Embryonic facial prominence (tissue), 1 donor: ENCODE measurements around the gene GABRB3.

Source experiments
- DNase-seq: peaks from one replicate; pipeline ENCODE4 v3.0.0-alpha.2; 2016; ENCODE audit errors: extremely low spot score

The GABRB3 gene

DNA sequence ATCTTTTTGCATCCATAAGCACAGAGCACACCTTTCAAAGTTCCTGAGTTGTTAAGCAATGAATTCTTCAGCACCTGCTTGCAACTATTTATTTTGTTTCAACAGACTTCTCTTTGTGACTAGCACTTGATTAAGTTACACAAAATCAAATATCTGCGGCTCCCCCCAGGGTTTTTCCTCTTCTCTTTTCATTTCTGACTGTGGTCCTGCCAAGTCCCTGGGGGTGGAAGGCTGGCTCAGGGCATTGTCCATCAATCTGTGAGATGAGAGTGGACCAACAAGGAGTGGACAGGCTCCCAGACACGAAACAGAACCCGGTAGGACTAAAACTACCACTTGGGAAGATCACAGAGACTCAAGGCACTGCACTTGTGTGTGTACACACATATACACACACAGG is 96.8 kb downstream of the GABRB3 start:
- DNase-seq, result no peak

DNA sequence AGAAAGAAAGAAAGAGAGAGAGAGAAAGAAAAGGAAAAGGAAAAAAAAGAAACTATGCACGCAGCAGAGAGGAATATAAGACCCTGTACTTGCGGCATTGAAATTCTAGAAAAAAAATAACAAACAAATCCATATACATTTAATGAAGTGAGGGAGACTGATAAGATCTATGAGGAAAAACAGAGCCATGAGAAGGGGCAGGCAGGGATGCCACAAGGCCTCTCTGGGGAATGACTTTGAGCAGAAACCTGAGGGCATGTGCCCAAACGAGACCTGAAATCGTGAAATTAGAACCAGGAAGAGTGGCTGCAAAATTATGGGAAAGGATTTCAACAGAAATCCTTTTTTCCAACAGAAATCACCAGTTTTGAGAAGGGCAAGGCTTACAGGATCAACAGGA is 98.4 kb downstream of the GABRB3 start:
- DNase-seq, result no peak

DNA sequence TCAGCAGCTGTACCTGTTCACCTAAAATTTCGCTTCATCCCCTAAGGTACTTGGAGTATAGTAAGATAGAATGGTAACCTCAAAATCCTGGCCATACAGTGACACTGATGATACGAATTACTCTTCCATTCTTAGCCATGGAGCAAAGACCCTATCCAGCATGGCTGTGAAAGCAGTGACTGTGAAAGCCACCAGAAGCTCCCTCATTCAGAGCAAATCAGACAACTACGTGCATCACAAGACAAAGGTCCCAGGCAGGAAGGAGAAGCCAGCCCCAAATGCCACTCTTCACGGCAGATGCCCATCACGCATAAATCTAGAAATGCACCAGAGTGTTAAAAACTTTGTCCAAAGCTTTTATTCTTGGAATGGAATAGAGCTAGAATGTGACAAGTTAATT is 99.4 kb downstream of the GABRB3 start:
- no peak for DNase-seq

DNA sequence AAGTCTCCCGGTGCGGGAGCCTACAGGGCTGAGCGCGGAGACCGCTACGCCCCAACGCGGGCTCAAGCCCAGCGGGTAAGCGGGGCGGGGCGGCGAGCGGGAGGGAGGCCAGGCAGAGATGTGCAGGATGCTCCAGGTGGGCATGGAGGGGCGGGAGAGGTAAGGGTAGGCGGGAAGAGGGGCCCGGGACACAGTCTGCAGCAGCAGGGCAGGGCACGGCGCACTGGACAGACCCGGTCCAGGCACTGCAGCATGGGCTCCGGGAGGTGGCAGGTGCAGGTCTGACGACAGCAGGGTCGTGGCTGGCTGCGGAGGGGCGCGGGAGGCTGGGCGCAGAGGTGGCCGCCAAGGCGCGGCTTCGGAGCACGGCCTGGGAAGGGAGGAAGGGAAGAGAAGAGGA is 102.8 kb downstream of the GABRB3 start:
- DNase-seq, result no peak

DNA sequence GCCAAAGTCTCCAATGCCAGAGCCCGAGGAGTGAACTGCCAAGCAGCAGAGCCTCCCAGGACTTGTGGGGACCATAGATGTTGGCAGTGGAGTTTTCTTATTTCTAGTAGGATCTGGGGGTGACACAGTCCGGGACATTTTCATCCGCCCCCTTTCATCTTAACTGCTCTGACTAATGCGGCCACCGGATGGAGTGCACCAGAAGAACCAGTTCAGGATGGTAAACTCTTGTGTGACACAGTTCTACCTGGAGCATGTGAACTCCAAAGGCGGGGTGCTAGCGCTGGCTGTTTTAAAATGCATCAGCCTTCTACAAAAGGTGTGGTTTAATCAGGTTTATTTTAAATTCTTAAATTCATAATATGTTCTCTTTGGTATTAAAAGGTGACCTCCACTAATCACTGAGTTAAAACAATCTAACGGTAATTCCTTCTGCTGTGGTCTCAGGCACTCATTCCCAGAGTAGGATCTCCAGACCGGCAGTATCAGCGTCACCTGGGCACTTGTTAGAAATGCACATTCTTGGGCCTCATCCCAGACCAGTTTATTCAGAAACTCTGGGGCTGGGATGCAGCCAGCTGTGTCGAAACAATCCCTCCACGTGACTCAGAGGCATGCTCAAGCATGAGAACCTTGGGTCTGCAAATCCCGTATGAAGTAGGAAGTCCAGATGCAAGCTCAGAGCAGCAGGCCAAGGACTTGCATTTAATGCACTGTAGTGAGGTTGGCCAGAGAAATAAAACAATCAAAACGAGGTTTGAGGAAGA is 105.5 kb downstream of the GABRB3 start:
- DNase-seq, result no peak

DNA sequence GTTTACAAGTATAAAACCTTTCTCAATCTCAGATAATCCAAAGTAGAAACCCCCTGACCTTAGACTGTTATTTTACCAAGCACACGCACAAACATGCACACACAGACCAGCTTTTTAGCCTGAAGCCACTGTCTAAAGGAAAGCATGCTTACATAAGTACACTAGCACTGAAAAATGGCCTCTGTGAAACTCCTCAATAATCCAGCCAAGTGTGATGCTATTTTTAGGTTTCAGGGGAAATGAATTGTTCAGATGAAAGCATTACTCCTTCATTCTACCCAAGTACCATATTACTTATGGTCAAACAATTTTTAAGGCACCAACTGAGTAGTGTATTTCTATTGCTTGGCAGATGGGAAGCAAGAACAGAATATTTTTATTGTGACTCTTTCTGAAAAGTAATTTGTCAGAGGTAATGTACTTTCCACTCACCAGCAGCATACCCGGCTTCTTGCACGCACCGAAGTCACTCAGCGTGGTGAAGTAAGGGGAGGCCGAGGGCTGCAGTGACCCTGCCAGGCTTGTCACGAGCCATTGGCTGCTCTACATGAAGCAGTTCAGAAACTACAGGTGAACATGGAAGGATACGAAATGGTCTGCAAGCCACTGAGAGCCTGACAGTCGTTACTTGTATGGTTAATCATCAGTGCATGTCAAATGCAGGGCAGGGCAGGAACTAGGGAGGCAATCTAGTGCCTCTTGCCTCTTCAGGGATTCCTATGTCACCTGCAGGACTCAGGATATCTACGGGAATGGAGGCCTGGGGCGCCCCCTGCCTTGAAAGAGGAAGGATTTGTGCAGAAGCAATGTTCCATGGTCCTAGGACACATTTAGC is 106.7 kb downstream of the GABRB3 start:
- DNase-seq, result no peak

DNA sequence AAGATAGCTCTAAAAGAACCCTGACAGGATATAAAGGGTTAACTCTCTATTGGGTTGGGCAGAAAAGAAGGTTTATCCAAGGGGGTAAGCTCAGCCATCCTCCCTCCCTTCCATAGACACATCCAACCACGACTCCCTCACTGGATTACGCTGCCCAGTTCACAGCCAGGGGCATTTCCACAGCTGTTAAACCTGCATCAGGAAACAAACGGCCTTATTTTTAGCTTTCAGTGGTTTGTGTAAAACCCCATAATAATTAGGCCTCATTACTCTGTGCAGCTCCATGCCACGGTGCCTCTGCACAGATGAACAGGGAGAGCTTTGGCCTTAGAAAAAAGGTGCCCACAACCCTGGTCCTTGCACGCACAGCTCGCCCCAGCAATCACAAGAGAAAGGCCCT is 110.6 kb downstream of the GABRB3 start:
- no peak for DNase-seq

DNA sequence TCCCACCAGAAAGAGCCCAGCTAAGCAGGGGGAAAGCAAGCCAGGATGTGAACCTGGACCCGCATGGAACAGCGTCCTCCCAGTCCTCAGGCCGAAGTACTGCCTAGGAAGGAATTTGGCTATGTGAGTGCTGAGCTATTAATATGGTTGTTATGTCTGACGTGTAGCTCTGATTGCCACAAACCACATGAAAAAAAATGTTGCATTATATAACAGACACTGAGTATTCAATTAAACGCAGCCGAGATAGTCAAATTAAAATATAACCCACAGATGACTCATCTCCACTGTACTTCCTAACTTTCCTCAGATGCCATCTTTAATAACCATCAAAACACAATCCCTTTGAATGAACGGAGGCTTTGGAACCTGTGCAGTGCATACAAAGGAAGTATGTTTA is 111.1 kb downstream of the GABRB3 start:
- no peak for DNase-seq

DNA sequence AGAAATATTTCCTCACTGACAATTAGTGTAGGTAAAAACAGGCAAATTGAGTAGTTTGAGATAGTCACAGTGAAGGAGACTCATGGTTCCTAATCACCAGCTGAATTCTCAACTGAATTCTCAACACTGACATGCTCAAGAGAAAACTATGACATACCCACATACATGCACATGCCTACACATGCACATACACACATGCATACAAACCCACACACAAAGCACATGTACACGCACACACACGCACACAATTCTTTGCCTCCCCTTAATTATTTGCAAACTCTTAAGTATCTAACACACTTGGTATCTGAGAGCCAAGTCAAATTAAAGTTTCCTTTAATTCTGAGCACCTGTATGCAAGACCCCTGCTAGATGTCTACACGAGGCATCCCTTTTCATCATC is 111.8 kb downstream of the GABRB3 start:
- DNase-seq, result no peak

DNA sequence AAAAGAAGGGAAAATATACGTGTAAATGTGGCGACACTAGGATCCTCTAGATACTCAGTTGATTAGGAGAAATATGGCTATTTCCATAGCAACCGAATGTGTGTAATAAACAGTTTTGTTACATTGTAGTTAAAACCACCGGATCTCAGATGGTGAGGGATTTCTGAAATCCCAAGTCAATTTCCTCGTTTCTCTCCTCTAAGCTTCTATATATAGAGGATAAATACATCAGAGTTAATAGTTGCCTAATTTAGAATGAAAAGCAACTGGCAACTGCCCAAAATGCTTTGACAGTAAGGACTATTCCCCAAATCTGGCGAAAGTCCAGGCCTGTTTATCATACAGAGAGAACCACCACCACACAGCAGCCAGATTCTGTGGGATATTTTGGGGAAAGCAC is 112.6 kb downstream of the GABRB3 start:
- DNase-seq, result no peak

DNA sequence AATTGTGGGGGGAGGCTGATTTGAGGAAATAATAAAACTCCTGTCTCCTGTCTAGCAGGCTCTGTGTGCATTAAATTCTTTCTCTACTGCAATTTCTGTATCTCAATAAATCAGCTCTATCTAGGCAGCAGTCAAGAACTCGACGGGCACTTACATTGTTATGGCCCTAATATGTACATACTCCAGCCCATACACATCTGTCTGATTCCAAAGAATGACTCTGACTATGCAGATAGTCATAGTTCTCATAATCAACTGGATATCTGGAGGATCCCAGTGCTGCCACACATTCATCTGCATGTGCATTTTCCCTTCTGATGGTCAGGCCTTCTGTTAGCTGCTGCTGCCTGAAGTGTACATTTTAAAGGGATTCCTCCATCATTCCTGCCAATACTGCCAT is 114.6 kb downstream of the GABRB3 start:
- DNase-seq, result no peak

DNA sequence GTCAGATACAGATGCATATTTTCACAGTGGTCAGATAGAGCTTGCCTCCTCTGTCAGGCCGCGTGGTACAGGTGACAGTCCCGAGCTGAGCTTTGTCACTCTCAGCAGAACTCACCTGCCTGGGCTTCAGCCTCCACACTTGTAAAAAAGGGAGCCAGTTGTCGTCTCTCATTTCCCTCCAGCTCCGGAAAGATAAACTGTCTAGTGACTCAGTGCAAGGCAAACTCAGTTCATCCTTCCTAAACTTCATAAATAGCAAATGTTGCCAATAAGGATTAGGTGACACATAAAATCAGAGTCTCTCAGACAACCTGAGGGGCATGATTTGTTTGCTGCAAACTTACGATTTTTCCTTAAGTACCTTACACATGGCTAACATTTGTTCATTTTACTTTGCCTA is 116.8 kb downstream of the GABRB3 start:
- DNase-seq, result no peak

DNA sequence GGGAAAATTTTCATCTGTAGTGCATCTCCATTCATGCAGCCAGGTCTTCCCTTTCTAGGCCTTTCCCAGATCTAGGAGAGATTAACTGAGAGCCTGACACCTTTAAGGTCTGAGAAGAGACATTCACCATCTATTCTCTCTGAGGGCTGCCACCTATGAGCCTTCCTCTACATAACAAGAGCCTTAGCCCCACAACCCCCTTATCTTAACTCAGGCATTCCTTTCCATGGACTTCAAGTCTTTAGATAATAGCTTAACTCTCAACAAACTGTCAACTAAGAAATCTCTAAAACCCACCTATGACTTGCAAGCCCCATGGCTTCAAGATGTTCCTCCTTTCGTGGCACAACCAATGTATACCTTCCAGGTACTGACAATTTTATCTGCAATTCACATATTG is 121.0 kb downstream of the GABRB3 start:
- DNase-seq, result no peak

DNA sequence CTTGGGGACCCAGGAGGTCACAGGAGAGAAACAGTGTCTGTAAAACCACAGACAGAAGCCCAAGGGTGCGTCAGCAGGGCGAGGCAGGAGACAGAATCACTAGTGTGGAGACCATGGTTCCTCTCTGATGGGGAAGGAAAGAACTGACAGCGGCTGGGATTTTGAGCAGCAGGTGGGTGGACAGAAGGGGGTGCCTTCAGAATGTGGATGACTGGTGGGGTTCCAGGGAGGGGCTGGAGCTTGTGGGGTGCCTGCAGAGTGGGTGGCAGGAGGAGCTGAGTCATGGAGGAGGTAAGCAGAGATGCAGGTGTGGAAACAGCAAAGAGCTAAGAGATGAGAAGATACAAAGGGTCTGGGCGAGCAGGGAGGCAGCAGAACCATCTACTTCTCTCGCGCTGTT is 124.2 kb downstream of the GABRB3 start:
- DNase-seq, result no peak

DNA sequence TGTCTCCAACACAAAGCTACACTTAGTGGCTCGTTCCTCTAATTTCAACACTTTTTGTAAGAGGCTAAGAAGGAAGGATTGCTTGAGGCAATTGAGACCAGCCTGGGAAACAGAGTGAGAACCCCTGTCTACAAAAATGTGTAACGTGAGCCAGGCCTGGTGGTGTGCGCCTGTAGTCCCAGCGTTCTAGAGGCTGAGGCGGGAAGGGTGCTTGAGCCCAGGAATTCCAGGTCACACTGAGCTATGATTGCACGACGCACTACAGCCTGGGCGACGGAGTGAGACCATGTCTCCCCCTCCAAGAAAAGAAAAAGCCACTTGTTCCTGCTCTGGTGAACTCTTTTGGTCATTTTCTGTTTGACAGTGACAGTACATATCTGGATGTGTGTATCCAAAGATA is 127.9 kb downstream of the GABRB3 start:
- DNase-seq, result no peak

DNA sequence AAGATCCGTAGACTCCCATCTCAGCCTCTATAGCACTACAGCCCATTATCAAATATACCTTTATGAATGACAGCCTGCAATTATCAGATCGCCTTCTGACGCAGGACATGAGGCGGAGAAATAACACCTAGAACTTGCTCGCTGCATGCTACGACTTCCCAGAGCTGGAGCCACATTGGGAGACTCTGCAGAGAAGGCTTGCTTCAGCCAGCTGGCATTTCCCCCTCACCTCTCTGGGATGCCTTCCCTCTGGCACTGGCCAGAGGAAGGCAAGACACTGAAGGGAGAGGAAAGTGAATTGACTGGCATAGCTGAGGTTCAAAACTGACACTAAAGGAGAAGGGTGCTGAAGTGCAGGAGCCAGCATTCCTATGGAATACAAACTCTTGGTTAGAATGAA is 131.7 kb downstream of the GABRB3 start:
- no peak for DNase-seq

DNA sequence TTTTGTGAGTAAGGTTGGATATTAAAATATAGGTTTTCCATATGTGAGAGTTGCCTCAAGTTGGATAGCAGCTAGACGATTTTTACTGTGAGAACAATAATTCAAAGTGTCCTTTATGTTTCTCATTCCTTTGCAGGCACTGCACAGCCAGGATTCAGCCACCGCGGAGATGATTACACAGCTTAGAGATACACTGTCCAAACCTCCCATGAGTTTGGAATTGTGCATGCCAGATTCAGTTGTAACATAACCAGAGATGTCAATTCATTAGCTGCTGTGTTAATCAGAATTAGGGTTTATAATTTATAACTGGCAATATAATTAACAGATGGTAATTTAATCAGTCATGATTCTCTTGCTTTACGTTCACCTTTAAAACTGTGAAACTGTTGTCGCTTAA is 132.3 kb downstream of the GABRB3 start:
- no peak for DNase-seq

DNA sequence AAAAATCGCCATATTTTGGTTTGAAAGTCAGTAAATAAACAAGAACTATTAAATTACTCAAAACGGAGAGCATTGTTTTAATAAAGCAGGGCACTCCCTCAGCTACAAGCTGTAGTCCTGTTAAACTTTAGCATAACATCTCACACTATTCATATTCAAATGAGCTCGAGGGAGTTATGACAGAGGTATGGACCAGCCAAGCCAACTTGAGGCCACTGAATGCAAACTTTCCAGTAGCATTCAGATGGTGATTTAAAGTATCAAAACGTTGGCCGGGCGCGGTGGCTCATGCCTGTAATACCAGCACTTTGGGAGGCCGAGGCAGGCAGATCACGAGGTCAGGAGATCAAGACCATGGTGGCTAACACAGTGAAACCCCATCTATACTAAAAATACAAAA is 132.9 kb downstream of the GABRB3 start:
- no peak for DNase-seq

DNA sequence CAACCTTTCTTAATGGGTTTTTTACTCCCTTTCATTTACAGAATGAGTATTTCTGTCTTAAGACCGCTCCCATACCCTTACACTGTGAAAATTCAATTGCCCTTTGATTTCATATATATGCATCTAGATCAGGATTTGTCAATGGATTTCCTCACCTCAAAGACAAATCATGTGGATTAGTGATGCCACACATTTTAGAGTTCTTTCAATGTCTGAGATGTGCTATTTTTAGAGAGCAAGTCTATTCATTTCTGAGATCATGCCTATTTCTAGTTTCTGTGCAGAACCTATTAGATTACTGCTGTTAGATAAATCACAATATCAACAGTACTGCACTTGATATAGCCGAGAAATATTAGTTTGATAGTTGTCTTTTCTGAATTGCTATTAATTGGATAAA is 137.3 kb downstream of the GABRB3 start:
- DNase-seq, result no peak

DNA sequence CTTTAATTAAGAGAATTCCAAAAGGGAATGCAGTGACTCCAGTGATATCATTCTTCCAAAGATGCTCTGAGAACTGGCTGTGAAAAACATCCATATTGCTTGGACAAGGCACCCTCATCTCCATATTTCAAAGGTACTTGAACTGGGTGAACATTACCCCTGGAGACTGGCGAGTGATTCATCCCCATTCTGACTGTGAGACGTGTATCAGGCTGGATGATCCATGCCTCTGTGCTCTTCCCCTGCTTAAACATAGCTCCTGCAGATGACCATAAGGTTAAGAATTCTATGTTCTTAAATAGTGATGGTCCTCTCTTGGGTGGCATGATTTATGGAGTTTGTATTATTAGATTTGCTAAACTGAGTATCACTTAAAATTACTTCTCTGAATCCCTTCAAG is 137.8 kb downstream of the GABRB3 start:
- no peak for DNase-seq

DNA sequence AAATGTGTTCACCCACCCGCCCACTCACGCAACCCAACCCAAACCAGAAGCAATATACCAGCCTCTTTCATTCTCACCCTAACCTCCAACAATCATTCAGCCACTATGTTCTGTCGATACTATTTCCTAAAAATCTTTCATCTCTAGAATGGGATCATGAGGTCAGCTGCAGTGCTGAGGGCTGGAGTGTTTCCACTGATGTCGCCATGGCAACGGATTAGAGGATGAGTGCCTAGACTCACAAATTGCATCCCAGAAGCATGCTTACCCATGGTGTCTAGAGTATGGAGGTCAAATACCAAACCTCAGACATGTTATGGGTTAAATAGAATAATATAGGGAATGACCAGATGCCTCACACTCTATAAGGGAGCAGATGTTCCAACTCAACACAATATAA is 138.5 kb downstream of the GABRB3 start:
- no peak for DNase-seq

DNA sequence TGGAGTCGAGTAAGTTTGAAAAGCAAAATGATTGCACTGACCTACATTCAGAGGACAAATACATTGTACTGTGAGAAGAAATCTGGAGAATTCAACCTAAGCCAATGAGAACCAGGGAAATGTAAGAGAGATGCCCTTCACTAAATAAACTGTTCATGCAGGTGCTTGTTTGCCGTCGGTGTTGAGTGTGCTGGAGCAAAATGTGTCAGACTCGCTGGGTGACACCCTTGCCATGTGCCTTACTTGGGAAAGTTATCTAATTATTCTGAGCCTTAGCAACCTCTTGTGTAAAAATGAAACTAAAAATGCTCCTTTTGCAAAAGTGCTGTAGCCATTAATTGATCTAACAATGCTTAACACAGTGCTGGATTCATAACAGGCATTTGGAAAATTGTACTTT is 140.4 kb downstream of the GABRB3 start:
- no peak for DNase-seq

DNA sequence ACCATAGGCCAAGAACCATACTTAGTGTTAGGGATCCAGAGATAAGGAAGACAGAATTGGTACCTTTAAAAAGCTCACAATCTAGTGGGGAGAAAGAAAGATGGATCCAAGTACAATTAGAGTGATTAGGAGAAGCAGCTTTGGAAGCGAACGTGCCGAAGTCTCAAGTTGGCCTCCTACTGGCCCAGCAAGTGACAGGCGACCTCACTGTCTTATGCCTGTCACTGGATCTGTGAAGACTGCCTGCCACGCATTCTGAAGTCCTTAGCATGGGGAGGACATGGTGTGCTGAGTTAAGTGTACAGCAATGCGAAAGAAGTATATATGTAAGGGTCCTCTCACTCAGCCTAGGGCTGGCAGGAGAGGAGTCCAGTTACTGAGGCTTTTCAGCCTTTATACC is 141.0 kb downstream of the GABRB3 start:
- no peak for DNase-seq
